Type B pancreatic cell (in vitro differentiated cells): Measurements from ENCODE around the gene PSMD14. TPM values are rescaled to one million over a fixed set of nuclear protein-coding genes. Genes with fewer than 3 reads are reported as not detected.

Experiments
- DNase-seq: peaks from one replicate; pipeline ENCODE4 v3.0.0; 2021; ENCODE audit warnings: mixed read lengths; ENCODE audit not compliant: unreplicated experiment; ENCODE audit errors: extremely low spot score
- H3K27ac Mint-ChIP-seq: 2 replicates; pipeline ENCODE4 v1.8.0; 2021; ENCODE audit warnings: mild to moderate bottlenecking, mixed read lengths
- H3K27me3 Mint-ChIP-seq: 2 replicates; pipeline ENCODE4 v1.8.0; 2021; ENCODE audit warnings: mixed read lengths
- H3K36me3 Mint-ChIP-seq: 2 replicates; pipeline ENCODE4 v1.8.0; 2021; ENCODE audit warnings: mixed read lengths
- H3K4me1 Mint-ChIP-seq: one replicate; pipeline ENCODE4 v1.8.0; 2021; ENCODE audit warnings: mixed read lengths; ENCODE audit not compliant: unreplicated experiment
- H3K4me3 Mint-ChIP-seq: 2 replicates; pipeline ENCODE4 v1.8.0; 2021; ENCODE audit warnings: mild to moderate bottlenecking, mixed read lengths
- H3K9me3 Mint-ChIP-seq: 2 replicates; pipeline ENCODE4 v1.8.0; 2021; ENCODE audit warnings: mixed read lengths
- CTCF ChIP-seq: fragments of 200-600 bp; sonication (generic); conservative IDR thresholded peaks from 2 replicates; pipeline ENCODE4 v1.5.0; 2021; ENCODE audit warnings: antibody characterized with exemption, mild to moderate bottlenecking
- total RNA-seq: library from RNA; stranded (reverse); gene quantifications from 2 replicates; pipeline ENCODE4 v1.2.1, GENCODE V29; 2021; ENCODE audit warnings: low replicate concordance

PSMD14 gene
- total RNA-seq, 1 donor from 2014 or later: 52.5 TPM

- DNase-seq: no peak
- Mint-ChIP-seq H3K27ac (no peak overlapping the region), H3K36me3 (peaks cover 7% of the 10 kb centered on the region), H3K4me1 (no peaks in the 10 kb centered on the region), H3K27me3 (no peaks in the 10 kb centered on the region), H3K9me3 (no peaks in the 10 kb centered on the region), H3K4me3 (no peak overlapping the region)
- TF ChIP-seq CTCF: no peak
Observed at GRCh38 chr2:161379740-161380139, 71.5 kb downstream of the PSMD14 start.

GRCh38 chr2:161381546-161381945, 73.3 kb downstream of the PSMD14 start:
- no peak overlapping the region for H3K27ac Mint-ChIP-seq

GRCh38 chr2:161382747-161383146, 74.5 kb downstream of the PSMD14 start:
- Mint-ChIP-seq H3K27ac (no peak overlapping the region), H3K36me3 (peaks cover 3% of the 10 kb centered on the region), H3K27me3 (no peaks in the 10 kb centered on the region), H3K9me3 (no peaks in the 10 kb centered on the region), H3K4me1 (no peaks in the 10 kb centered on the region), H3K4me3 (no peak overlapping the region)
- DNase-seq: no peak
- TF ChIP-seq CTCF: no peak

More at GRCh38 chr2:161381546-161381945, 73.3 kb downstream of the PSMD14 start:
- no peak for DNase-seq
- Mint-ChIP-seq H3K9me3 (no peaks in the 10 kb centered on the region), H3K4me1 (no peaks in the 10 kb centered on the region), H3K27me3 (no peaks in the 10 kb centered on the region), H3K36me3 (peaks cover 3% of the 10 kb centered on the region), H3K4me3 (no peak overlapping the region)
- TF ChIP-seq CTCF: no peak

GRCh38 chr2:161384864-161385263, 76.6 kb downstream of the PSMD14 start:
- Mint-ChIP-seq H3K9me3 (no peaks in the 10 kb centered on the region), H3K4me1 (no peaks in the 10 kb centered on the region), H3K27ac (no peak overlapping the region), H3K27me3 (no peaks in the 10 kb centered on the region), H3K36me3 (peaks cover 6% of the 10 kb centered on the region), H3K4me3 (no peak overlapping the region)
- TF ChIP-seq CTCF: no peak
- DNase-seq: no peak

- no peak for TF ChIP-seq CTCF
- H3K27ac Mint-ChIP-seq: no peak overlapping the region
- H3K4me3 Mint-ChIP-seq: no peak overlapping the region
- no peaks in the 10 kb centered on the region for H3K9me3 Mint-ChIP-seq
- no peaks in the 10 kb centered on the region for H3K27me3 Mint-ChIP-seq
- H3K36me3 Mint-ChIP-seq: peaks cover 6% of the 10 kb centered on the region
- H3K4me1 Mint-ChIP-seq: no peaks in the 10 kb centered on the region
- no peak for DNase-seq
Observed at GRCh38 chr2:161386228-161386824, 78.1 kb downstream of the PSMD14 start.
